ENCODE results near the gene HDAC9. TPM values are rescaled to one million over a fixed set of nuclear protein-coding genes. Genes with fewer than 3 reads are reported as not detected.

HDAC9 gene
- total and polyA plus RNA-seq, 2 experiments from 2014 or later = 3.7 to 9.4 TPM

- Histone ChIP-seq H3K27ac (no peak overlapping the region), H3K4me2 (no peak overlapping the region), H3K9me2 (replicated peaks; ENCODE audit: insufficient read depth) (no peaks in the 10 kb centered on the region), H3K4me1 (ENCODE audit: insufficient read depth) (no peaks in the 10 kb centered on the region), H3K27me3 (no peaks in the 10 kb centered on the region), H4K20me1 (ENCODE audit: insufficient read depth, poor library complexity, severe bottlenecking) (no peaks in the 10 kb centered on the region), H3K4me3 (no peak overlapping the region), H3K79me2 (no peaks in the 10 kb centered on the region), H3K9me3 (ENCODE audit: low read depth) (no peaks in the 10 kb centered on the region), H2AFZ (no peak overlapping the region), H3K36me3 (replicated peaks; ENCODE audit: insufficient read depth, low read depth) (no peaks in the 10 kb centered on the region)
- DNase-seq (ENCODE audit: low spot score) = no peak
- TF ChIP-seq EZH2 (IDR thresholded peaks at IDR 0.05; ENCODE audit: borderline replicate concordance) (no peak), EZH2phosphoT487 (IDR thresholded peaks at IDR 0.05; ENCODE audit: low read depth, severe bottlenecking, unreplicated experiment) (no peak), CTCF (IDR thresholded peaks at IDR 0.05; ENCODE audit: poor library complexity) (no peak)
- 82% methylated on average over 2 of the region's 2 CpGs for WGBS (ENCODE audit: low lambda C conversion rate, missing lambda C conversion rate)
These were observed 40.4 kb downstream of the HDAC9 start for GRCh38 chr7:18535810-18536415.

- Histone ChIP-seq H2AFZ (no peak overlapping the region), H4K20me1 (ENCODE audit: insufficient read depth, poor library complexity, severe bottlenecking) (no peaks in the 10 kb centered on the region), H3K27me3 (no peaks in the 10 kb centered on the region), H3K9me2 (replicated peaks; ENCODE audit: insufficient read depth) (no peaks in the 10 kb centered on the region), H3K4me1 (ENCODE audit: insufficient read depth) (no peaks in the 10 kb centered on the region), H3K79me2 (no peaks in the 10 kb centered on the region), H3K36me3 (replicated peaks; ENCODE audit: insufficient read depth, low read depth) (no peaks in the 10 kb centered on the region), H3K4me2 (no peak overlapping the region), H3K4me3 (no peak overlapping the region), H3K9me3 (ENCODE audit: low read depth) (no peaks in the 10 kb centered on the region), H3K27ac (no peak overlapping the region)
- no peak for DNase-seq (ENCODE audit: low spot score)
- no peak for TF ChIP-seq EZH2phosphoT487 (IDR thresholded peaks at IDR 0.05; ENCODE audit: low read depth, severe bottlenecking, unreplicated experiment)
- TF ChIP-seq EZH2 (IDR thresholded peaks at IDR 0.05; ENCODE audit: borderline replicate concordance) = no peak
- no peak for TF ChIP-seq CTCF (IDR thresholded peaks at IDR 0.05; ENCODE audit: poor library complexity)
- WGBS (ENCODE audit: low lambda C conversion rate, missing lambda C conversion rate) = 52% methylated on average over 1 of the region's 1 CpG
These were observed 40.9 kb downstream of the HDAC9 start for GRCh38 chr7:18536486-18536885.

- Histone ChIP-seq H2AFZ (no peak overlapping the region), H3K4me2 (no peak overlapping the region), H3K36me3 (replicated peaks; ENCODE audit: insufficient read depth, low read depth) (no peaks in the 10 kb centered on the region), H3K79me2 (no peaks in the 10 kb centered on the region), H3K4me1 (ENCODE audit: insufficient read depth) (peaks cover 4% of the 10 kb centered on the region), H3K9me3 (ENCODE audit: low read depth) (no peaks in the 10 kb centered on the region), H4K20me1 (ENCODE audit: insufficient read depth, poor library complexity, severe bottlenecking) (no peaks in the 10 kb centered on the region), H3K27me3 (no peaks in the 10 kb centered on the region), H3K4me3 (no peak overlapping the region), H3K27ac (no peak overlapping the region), H3K9me2 (replicated peaks; ENCODE audit: insufficient read depth) (no peaks in the 10 kb centered on the region)
- no peak for DNase-seq (ENCODE audit: low spot score)
- TF ChIP-seq CTCF (IDR thresholded peaks at IDR 0.05; ENCODE audit: poor library complexity) = no peak
- no peak for TF ChIP-seq EZH2 (IDR thresholded peaks at IDR 0.05; ENCODE audit: borderline replicate concordance)
These were observed 43.2 kb downstream of the HDAC9 start for GRCh38 chr7:18538554-18539250.

All from hepatocyte (in vitro differentiated cells).